Stimulated activated CD4-positive, alpha-beta T cell treated with anti-CD3 and anti-CD28 coated beads, Interleukin-1b, Interleukin-23, amount 100 ng/mL, for 4 hours (primary cell): ENCODE results near the gene ZHX3.

Experiments used
- DNase-seq, 2 donors: peaks; one replicate each; pipeline ENCODE4 v3.0.0-alpha.2; 2020; ENCODE audit warnings: low read depth in 2 of 2

The ZHX3 gene

GRCh38 chr20:41187668-41188067 is 129.9 kb downstream of the ZHX3 start:
- no peak for DNase-seq

DNA sequence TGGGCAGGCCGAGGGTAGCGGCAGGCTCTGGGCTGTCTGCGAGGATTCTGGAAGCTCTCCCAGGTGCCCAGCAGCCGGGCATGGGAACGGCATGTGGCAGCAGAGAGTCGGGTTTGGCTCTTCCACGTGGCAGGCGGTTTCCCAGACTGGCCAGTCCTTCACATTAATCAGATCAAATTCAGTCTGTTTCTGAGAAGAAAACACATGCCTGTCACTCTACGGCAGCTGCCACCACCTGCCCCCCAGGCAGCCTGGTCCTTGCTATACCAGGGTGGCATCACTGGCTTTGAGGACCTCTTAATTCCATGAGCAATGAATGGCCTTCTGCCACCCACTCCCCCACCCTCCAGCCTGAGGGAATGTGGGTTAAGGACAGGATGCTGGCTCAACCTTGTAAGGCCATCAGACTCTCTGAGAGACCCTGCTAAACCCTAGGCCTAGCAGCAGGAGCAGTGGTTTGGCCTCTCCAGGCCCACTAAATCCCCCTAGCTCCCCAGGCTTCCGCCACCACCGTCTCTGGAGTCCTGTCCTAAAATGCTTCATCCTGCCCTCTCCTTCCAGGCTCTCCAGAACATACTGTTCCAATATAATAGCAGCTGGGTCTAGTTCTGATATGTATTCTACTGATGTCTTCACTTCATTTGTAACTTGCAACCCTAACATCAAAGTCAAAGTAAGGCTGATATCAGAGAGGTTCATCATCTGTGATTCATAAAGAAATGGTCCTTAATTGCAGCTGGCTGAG is 132.3 kb downstream of the ZHX3 start:
- no peak for DNase-seq

GRCh38 chr20:41183831-41184230 is 133.7 kb downstream of the ZHX3 start:
- DNase-seq = no peak

DNA sequence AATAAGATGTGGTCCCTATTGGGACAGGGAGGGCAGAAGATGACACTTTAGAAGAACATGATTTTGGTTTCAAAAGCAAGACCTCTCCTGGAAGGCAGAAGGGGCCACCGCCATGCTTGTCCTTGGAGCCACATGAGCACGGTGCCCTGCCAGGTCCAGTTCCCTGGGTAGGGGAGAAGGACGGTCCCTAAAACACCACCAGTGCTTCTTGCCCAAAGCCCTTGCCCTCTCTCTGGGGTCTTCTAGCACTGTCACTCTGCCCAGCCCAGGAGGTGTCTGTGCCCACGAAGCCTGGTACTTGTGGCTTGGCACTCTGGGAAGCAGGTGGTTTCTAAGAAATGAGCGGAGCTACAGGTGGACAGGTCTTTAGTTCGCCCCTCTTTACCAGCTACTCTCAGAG is 134.1 kb downstream of the ZHX3 start:
- DNase-seq = no peak

- DNase-seq = no peak
Measured at GRCh38 chr20:41182296-41183212, 135.0 kb downstream of the ZHX3 start.

DNA sequence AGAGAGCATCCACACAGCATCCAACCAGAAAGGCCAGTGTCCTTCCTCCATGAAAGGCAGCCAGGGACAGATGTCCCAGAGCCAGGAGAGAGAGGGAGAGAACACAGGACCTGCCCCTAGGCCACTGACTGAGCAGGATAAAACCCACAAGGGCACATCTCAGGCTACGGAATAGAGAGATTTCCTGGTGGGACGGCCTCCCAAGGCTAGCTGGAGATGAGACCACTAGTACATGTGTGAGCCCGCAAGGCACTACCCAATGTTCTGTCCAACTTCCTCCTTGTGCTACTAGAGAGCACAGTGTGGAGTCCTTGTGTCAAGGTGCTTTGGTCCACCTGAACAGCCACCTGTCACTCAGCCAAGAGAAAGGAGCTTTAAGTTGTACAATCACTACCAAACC is 136.0 kb downstream of the ZHX3 start:
- DNase-seq = no peak

GRCh38 chr20:41180599-41181333 is 136.8 kb downstream of the ZHX3 start:
- DNase-seq = no peak

DNA sequence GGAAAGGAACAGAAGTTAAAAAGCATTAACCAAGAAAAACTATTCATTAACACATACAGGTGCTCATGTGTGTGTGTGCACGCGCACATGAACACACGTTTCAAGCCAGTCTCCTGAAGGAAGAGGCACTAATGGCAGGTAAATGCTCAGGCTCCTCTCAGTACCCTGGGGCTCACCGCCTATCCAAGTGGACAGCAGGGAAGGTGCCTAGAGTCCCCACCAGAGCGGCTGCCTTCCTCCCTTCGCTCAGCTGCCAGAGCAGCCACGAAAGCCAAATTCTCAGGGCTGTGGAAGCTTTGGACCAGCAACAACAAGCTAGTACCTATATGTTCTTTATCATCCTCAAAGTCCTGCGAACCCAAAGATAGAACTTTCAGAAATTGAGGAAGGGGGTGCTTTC is 137.6 kb downstream of the ZHX3 start:
- DNase-seq = no peak

GRCh38 chr20:41178904-41179432 is 138.6 kb downstream of the ZHX3 start:
- DNase-seq = no peak

GRCh38 chr20:41178495-41178894 is 139.0 kb downstream of the ZHX3 start:
- DNase-seq = no peak

DNA sequence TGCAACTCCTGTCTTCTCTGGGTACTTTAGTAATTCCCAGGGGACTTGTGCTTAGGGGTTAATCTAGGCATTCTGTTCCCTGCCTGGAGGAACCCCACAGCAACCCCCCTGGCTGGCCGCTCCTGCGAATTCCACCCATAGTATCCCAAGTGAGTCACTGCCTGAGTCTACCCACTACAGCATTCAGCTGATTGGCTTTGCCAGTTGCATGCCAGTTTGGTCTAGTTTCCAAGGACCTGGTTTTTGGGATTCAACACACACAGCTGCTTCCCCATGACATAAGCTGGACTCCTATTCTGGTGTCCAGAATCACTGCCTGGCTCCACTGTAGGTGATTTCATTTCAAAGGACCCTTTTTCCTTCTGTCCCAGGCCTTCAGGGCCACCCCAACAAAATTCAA is 139.9 kb downstream of the ZHX3 start:
- no peak for DNase-seq

- no peak for DNase-seq
Measured at GRCh38 chr20:41176711-41177552, 140.6 kb downstream of the ZHX3 start.

- no peak for DNase-seq
Measured at GRCh38 chr20:41175727-41176330, 141.7 kb downstream of the ZHX3 start.

DNA sequence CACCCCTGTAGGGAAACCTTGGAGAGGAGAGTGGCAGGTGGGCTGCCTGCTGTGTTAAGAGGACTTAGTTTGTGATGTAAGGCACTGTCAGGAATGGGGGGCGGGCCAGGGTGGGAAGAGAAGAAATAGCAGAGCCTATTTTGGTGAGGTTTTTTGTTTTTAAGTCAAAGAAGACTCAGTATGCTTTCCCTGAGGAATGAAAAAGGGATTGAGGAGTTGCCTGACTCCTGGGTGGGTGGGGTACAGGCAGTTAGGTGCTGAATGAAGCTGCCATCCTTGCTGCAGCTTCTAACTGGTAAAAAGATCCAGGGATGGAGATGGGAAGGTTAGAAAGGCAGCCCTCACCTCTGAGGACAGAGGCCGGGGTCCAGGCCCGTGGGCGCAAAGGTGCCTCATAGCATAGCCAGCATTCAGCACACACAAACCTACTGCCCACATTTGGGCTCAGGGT is 142.3 kb downstream of the ZHX3 start:
- no peak for DNase-seq

DNA sequence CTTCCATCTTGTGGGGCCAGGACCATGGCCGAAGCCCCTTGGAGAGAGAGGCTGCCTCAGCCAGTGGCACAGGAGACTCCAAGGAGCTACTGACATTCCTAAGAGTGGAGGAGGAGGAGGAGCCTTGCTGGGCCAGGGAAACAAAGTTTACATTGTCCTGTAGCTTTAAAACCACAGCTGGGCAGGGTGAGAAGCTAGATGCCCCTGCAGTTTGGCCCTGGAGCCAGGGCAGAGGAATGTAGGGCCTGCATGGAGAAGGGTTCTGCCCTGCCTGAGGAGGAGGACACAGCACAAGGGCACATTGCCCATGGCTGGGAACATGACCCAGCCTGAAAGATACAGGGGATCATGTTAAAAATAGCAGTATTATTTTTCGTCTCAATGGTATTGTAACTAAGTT is 142.7 kb downstream of the ZHX3 start:
- DNase-seq = no peak

GRCh38 chr20:41174373-41174772 is 143.2 kb downstream of the ZHX3 start:
- DNase-seq = no peak

GRCh38 chr20:41173791-41174341 is 143.7 kb downstream of the ZHX3 start:
- DNase-seq = no peak

GRCh38 chr20:41173161-41173721 is 144.3 kb downstream of the ZHX3 start:
- peak; percentile 58 to 62 for DNase-seq

DNA sequence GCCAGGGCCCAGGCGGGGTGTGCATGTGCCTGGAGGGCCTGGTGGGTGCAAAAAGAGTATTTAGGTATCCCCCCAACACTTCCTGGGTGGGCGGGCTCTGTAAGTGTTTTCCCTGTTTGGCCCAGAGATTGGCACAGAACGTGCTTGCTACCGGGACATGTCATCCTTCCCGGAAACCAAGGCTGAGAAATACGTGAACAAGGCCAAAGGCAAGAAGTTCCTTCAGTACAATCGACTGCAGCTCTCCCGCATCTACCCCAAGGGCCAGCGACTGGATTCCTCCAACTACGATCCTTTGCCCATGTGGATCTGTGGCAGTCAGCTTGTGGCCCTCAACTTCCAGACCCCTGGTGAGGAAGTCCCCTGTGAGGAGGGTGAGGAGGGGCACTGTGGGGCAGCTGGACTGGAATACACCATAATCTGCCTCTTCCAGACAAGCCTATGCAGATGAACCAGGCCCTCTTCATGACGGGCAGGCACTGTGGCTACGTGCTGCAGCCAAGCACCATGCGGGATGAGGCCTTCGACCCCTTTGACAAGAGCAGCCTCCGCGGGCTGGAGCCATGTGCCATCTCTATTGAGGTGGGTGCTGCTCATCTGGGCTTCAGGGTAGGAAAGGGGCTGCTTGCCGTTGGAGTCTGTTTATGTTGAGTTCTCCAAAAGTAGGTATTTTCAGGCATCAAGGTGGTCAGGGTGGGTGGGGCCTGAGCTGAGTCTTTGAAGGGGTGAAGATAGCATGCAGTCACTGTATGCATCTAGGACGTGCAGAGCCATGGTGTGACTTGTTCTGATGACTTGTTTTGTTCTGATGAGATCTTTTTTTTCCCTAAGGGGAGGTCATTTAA is 145.0 kb downstream of the ZHX3 start:
- DNase-seq = no peak
